ENCODE data around the gene GRIA1.

The GRIA1 gene

DNA sequence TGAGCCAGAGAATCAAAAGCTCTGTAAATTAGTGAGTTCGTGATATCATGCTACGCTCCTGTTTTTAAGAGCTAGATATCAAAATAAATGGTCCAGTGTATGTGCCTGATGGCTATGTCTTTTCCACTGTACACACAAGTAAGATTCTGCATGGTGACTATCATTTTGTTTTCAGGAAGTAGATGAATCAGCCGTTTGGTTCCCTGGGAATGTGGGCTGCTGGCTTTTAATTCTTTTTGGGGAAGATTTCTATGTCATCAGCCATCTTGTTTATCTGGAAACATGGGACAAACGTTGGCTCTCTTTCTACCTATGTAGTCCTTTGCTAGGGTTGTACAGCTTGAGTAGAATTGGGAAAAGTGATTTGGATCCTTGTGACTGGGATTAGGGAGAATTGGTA is 126.7 kb downstream of the GRIA1 start:
- DNase-seq, result no peak

DNA sequence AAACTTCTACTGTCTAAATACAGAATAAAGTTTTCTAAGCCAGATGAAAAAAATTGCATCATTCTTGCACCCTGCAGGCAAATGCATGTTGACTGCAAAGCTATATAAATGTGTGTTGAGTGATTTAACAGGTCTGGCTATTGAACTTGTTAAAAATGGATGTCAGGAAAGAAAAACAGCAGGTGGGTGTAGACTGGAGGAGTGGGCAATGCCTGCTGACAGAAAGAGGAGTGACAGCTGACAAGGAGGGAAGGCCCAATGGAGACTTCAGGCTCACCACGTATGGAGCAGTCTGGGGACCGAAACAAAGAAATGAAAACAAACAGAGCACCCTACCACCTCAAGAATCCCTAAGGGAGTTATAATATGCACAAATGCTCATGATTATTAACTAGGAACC is 127.8 kb downstream of the GRIA1 start:
- DNase-seq, result no peak

DNA sequence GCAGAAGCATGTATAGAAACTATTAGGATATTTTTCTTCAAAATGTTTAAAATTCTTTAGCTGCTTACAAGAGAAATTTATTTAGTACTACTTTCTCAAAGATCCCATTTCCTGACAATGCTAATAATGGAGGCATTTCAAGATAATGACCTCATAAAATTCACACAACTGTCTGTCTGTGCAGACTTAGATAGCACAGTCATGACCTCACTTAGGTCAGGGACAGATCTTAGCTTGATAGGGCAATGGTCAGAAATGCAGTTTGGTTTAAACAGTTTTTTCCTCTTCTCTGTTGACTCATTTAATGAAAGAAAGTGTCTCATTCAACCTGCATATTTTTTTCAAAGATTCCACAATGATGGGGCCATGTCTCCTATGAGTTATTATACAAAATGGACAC is 128.4 kb downstream of the GRIA1 start:
- DNase-seq, result no peak

DNA sequence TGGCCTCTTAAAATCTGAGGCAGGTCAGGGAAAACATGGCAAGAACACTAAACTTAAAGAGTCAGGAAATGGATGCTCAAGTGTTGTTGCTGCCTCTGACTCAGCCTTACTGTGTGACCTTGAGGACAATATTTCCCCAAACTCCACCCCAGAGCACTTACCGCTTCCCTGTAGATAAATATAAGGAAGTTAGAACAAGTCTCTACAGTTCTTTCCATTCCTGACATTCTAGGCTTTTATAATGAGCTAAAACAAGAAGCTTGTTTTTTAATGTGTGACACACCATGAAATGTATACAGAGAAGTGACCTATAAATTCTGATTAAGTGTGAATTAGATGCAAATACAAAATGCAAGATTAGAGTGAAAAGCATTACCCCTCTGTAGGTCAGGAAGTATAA is 129.3 kb downstream of the GRIA1 start:
- DNase-seq, result no peak

DNA sequence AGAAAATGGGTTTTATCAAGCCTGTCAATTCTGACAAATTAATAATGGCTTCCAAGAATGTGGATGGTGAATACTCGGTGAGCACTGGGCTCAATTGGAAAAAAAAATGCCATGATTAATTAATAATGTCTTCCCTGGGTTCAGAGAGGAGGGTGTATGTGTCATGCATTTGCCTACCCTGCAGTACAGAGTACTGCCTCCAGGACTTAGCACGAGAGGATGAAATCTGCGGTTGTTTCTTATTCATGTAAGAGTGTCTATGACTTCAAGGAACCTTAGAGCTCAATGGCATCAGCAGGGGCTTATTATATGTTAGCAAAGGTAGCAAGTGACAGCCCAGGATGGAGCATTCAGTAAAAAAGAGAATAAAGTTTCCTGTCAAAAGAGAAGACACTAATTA is 132.7 kb downstream of the GRIA1 start:
- no peak for DNase-seq

DNA sequence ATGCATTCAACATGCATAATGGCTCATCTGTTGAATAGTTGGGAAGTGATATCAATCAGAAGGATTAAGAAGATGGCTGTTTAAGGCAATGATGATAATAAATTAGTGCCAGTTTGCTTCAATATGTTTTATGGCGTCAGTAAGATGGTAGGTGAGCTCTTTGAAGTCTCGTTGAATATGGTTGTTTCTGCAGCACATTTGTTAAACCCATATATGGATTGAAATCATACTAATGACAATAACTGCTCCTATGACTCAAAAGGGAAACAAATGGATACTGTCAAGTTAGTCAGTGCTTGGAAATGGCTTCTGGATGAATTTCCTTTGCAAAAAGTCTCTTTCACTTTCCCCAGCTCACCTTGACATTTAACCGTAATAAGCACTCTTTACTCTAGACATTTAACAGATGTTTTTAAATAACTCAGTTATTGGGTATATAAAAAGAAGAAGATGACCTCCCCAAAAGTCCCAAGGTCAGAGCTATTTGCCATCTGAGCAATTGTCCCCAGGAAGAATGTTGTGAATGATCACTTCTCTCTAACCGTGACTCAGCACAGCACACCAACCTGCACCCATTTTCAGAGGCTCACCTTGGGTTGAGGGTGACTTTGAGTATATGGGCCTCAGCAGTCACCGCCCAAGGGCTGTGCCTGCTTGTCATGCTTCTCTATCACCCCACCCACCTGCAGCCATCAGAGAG is 133.4 kb downstream of the GRIA1 start:
- DNase-seq, result no peak

GRCh38 chr5:153624451-153624765 is 133.9 kb downstream of the GRIA1 start:
- DNase-seq, result no peak

GRCh38 chr5:153625826-153626354 is 135.4 kb downstream of the GRIA1 start:
- DNase-seq, result no peak

GRCh38 chr5:153626836-153627235 is 136.4 kb downstream of the GRIA1 start:
- DNase-seq, result no peak

GRCh38 chr5:153629027-153629895 is 138.8 kb downstream of the GRIA1 start:
- peak; percentile 7 for DNase-seq

- no peak for DNase-seq
Observed at GRCh38 chr5:153630546-153630945, 140.1 kb downstream of the GRIA1 start.

DNA sequence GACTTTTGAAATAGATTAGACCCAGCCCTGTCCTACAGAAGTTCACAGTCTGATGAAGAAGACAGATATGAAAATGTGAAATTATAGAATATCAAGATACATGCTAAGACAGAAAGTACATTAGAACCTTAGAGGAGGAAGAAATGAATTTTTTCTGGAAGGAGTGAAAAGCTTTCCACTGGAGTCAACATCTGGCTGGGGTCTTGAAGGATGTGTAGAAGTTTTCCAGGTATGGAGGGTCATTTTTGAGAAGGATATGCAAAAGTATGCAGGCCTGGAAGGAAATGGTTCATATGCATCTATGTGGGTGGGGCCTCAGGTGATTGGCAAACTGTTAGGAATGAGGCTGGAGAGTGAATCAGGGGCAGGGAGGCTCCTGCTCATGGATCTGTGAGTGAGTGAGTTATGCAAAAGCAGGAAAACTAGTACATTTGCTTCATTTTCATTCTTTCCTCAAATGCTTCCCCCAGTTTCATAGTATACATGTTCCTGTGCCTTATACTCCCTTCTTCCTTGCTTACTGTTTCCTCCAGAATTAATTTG is 142.3 kb downstream of the GRIA1 start:
- no peak for DNase-seq

- DNase-seq, result no peak
Observed at GRCh38 chr5:153636670-153637451, 146.4 kb downstream of the GRIA1 start.

DNA sequence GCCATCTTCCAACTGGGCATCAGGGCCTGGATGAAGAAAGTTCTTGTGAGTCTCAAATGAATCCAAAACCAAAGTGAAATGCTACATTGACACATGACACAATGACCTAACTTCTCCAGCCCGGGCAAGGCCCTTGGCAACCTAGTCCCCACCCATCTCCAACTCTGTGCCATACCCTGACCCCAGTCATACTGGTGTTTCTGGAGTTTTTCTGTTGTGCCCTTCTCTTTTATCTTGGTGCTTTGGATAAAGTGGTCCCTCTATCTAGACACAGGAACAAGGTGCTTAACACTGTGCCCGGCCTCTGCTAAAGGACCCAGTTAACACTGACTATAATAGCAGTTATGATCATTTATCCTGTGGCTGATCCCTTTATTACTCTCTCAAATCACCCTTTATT is 149.8 kb downstream of the GRIA1 start:
- DNase-seq, result no peak

- DNase-seq, result no peak
Observed at GRCh38 chr5:153641183-153641688, 150.8 kb downstream of the GRIA1 start.

DNA sequence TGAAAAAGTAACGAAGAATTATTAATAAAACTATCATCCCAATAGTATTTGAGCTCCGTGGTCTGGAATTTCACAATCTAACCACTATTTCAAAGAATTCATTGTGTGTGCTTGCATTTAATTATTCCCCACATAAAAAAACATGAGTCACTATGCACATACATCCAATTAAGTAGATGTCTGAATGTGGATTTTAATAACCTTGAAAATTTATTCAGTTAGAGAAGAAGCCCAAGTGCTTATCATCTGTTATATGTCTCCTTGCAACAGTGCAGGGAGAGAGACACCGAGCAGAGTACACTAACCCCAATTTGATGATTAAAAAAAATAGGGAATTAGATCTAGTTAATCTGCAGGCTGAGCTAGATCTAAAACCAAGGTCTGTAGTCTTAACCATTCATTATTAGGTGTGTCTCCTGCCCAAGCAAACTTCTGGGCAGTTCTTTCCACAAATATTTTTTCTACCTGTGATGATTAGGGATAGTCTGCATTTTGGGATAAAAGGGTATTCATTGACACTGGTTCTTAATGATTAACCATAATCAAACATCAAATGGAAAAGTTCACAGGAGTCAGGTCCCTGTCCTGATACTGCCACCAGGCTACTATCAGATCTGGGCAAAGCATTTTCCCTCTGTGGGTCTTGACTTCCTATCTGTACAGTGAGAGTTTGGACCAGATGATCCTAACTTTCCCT is 164.2 kb downstream of the GRIA1 start:
- DNase-seq, result no peak

GRCh38 chr5:153655201-153655510 is 164.7 kb downstream of the GRIA1 start:
- no peak for DNase-seq

DNA sequence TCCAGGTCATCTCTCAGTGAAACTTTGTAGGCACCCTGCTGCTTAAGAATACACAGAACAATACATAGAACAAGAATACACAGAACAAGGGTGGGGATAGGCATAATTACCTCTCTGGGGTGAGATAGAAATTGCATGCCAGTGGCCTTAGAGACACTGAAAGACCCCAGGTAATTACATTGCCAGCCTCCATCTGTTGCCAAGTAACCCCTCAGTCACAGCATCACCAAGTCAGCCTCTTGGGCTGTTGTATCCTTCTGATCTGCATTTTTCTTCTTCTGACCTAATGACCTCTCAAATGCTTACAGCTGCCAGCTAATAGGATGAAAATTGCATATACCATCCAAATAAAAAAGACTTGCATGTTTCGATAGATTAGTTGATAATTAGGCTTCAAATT is 167.7 kb downstream of the GRIA1 start:
- DNase-seq, result no peak

DNA sequence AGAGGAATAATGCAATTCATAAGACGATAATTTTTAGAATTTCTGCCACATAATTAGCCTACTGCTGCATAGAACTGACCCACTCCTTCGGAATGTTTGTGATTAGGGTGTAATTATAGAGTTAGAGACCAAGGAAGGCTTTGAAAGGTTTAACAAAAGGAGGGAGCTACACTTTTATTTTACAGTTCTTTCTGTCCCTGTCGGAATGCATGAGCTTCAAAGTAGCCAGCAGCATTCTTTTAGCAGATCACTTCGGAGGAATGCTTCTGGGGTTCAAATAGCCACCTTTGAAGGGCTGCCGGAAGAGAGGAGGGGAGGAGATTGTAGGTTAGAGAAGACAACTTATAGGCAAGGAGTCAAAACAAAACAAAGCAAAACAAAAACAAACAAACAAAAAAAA is 168.1 kb downstream of the GRIA1 start:
- DNase-seq, result no peak

GRCh38 chr5:153659039-153659736 is 168.7 kb downstream of the GRIA1 start:
- DNase-seq, result no peak

DNA sequence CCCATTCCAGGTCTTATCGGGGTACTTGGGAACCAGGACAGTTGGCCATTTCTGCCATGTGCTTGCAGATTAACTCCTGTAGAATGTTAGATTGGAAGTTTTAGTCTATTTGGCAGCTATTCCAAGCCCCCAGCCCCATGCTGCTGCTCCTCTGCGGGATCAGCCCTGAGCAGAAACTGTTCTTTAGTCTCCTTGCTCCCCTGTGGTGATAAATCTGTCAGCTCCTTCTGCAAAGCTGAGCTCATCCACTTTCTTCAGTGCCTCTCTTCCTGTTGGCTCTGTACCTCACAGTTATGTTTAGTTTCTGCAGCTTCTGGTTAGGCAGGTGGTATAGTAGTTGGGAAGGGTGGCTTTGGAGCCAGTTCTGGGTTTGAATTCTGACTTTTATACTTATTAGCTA is 170.4 kb downstream of the GRIA1 start:
- no peak for DNase-seq

DNA sequence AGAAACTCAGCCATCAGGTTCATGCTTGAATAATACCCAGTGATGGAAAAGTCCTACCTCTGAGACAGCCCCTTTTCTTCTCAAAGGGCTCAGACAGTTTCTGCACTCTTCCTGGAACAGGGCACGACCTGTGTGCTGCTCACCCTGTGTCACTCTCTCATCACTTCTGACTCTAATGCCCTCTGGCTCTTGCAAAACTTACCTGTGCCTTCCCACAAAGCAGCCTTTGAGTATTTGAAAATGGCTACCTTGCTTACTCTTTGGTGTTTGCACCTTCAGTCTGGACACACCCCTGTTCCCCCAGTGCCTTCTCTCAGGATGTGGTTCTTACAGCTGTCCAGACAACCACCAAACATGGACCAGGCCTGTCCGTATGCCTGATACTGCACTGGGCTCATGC is 171.4 kb downstream of the GRIA1 start:
- DNase-seq, result no peak

Measured in midbrain (tissue), 1 donor.